H1 (cell line): Measurements from ENCODE around the gene LMOD2. TPM values are rescaled to one million over a fixed set of nuclear protein-coding genes. Genes with fewer than 3 reads are reported as not detected.

ENCODE experiments used
- BRCA1 ChIP-seq: IDR thresholded peaks from 2 replicates; pipeline ENCODE4 v1.6.1; 2012; ENCODE audit warnings: low read depth, low read length, improper control_type of control experiment
- CBX5 ChIP-seq: fragments of 300-800, 300-1000 bp; sonication (generic); IDR thresholded peaks from 2 replicates; pipeline ENCODE4 v1.7.1; 2016; ENCODE audit warnings: antibody characterized with exemption, low read length, low read depth
- RXRA ChIP-seq: IDR thresholded peaks from 2 replicates; pipeline ENCODE4 v1.6.1; 2011; ENCODE audit warnings: low read depth, mild to moderate bottlenecking, low read length, moderate library complexity; ENCODE audit not compliant: insufficient read depth
- SIN3A ChIP-seq, 2 experiments: IDR thresholded peaks in 1 of 2; conservative IDR thresholded peaks in 1 of 2; 2 replicates each; pipeline ENCODE4 v1.6.1; 2011 to 2012; ENCODE audit warnings: low read length in 2 of 2, improper control_type of control experiment in 1 of 2, low read depth in 1 of 2, mild to moderate bottlenecking in 1 of 2
- SUZ12 ChIP-seq: fragments of 200-600 bp; sonication (generic); IDR thresholded peaks from 2 replicates; pipeline ENCODE4 v1.6.1; 2012; ENCODE audit warnings: mild to moderate bottlenecking, inconsistent platforms, low read length, moderate library complexity, mixed read lengths
- polyA plus RNA-seq, 7 experiments: library from polyadenylated mRNA; depleted of rRNA in 3 of 7; stranded (reverse) in 5 of 7; unstranded in 2 of 7; fragments of >200 nt in 5 of 7; fragments of 200-250 nt in 2 of 7; gene quantifications; 1 replicate in 5 of 7; 2 replicates in 1 of 7; 4 replicates in 1 of 7; pipeline versions ENCODE4 v1.2.1 to v1.2.3, GENCODE V29; 2011 to 2013; ENCODE audit warnings: missing spikeins in 2 of 7, mixed read lengths in 2 of 7
- total RNA-seq: library from RNA; stranded (reverse); fragmentation: NEBNext Ultra II Directional; extraction: Animal tissue kit (Norgen Biotek cat#: 25700); gene quantifications from 2 replicates; pipeline ENCODE4 v1.2.1, GENCODE V29; 2021
- TF ChIP-seq, protein P1 (sequence below): IDR thresholded peaks from 2 replicates; pipeline ENCODE4 v1.6.1; 2012; ENCODE audit warnings: inconsistent platforms

LMOD2 gene
- total and polyA plus RNA-seq, 2 of the 8 experiments (the other 6 are each of a cell fraction or from before 2014, with no cell fraction given) = 0.03 to 0.22 TPM

DNA sequence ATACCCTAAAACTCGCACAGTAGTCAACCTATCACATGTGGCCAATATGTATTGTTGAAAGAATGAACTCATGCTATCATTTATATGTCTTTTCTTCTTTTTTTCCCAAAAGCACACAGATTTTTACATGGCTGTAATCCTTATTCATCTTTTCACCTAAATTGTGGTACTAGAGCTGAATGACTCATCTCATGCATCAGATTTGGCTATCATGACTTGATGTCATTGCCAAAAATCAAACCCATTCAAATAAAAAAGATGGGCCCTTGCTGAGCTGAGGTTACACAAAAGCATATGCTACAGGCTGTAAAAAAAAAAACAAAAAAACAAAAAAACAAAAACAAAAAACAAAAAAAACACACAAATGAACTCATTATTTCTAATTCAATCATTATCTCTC is 3.3 kb upstream of the LMOD2 start (continued):
- TF ChIP-seq, protein P1, sequence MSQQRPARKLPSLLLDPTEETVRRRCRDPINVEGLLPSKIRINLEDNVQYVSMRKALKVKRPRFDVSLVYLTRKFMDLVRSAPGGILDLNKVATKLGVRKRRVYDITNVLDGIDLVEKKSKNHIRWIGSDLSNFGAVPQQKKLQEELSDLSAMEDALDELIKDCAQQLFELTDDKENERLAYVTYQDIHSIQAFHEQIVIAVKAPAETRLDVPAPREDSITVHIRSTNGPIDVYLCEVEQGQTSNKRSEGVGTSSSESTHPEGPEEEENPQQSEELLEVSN = no peak
- TF ChIP-seq SIN3A (conservative IDR thresholded peaks at IDR 0.05 in 1 of 2, IDR thresholded peaks at IDR 0.05 in 1 of 2; ENCODE audit: low read depth in 1 of 2, low read length in 2 of 2) (no peak), CBX5 (no peak), BRCA1 (no peak), SUZ12 (no peak), RXRA (no peak)
